SK-N-MC (cell line): Measurements from ENCODE around the gene ACOT13.

Experiments used
- EZH2 ChIP-seq: fragments of 200-600 bp; sonication (generic); IDR thresholded peaks from one replicate; pipeline ENCODE4 v1.6.1; 2017; ENCODE audit warnings: antibody characterized with exemption
- FOXP2 ChIP-seq: optimal IDR thresholded peaks from 2 replicates; pipeline ENCODE3; 2011; ENCODE audit warnings: mild to moderate bottlenecking, moderate library complexity; ENCODE audit not compliant: insufficient read depth; ENCODE audit errors: extremely low read length, control extremely low read depth
- POLR2AphosphoS5 ChIP-seq: IDR thresholded peaks from 2 replicates; pipeline ENCODE4 v1.6.1; 2012; ENCODE audit warnings: mild to moderate bottlenecking, low read depth, low read length, borderline replicate concordance

- TF ChIP-seq EZH2 (no peak), POLR2AphosphoS5 (no peak), FOXP2 (no peak)
Observed at GRCh38 chr6:24667378-24667803, 514 bp downstream of the ACOT13 start.
